ENCODE measurements around the gene MCAM. TPM values are rescaled to one million over a fixed set of nuclear protein-coding genes. Genes with fewer than 3 reads are reported as not detected.

Gene MCAM, protein sequence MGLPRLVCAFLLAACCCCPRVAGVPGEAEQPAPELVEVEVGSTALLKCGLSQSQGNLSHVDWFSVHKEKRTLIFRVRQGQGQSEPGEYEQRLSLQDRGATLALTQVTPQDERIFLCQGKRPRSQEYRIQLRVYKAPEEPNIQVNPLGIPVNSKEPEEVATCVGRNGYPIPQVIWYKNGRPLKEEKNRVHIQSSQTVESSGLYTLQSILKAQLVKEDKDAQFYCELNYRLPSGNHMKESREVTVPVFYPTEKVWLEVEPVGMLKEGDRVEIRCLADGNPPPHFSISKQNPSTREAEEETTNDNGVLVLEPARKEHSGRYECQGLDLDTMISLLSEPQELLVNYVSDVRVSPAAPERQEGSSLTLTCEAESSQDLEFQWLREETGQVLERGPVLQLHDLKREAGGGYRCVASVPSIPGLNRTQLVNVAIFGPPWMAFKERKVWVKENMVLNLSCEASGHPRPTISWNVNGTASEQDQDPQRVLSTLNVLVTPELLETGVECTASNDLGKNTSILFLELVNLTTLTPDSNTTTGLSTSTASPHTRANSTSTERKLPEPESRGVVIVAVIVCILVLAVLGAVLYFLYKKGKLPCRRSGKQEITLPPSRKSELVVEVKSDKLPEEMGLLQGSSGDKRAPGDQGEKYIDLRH
- total RNA-seq (2014; rRNA removed; shearing (Covaris generic)): 180 and 215 TPM in 2 replicates

DNA sequence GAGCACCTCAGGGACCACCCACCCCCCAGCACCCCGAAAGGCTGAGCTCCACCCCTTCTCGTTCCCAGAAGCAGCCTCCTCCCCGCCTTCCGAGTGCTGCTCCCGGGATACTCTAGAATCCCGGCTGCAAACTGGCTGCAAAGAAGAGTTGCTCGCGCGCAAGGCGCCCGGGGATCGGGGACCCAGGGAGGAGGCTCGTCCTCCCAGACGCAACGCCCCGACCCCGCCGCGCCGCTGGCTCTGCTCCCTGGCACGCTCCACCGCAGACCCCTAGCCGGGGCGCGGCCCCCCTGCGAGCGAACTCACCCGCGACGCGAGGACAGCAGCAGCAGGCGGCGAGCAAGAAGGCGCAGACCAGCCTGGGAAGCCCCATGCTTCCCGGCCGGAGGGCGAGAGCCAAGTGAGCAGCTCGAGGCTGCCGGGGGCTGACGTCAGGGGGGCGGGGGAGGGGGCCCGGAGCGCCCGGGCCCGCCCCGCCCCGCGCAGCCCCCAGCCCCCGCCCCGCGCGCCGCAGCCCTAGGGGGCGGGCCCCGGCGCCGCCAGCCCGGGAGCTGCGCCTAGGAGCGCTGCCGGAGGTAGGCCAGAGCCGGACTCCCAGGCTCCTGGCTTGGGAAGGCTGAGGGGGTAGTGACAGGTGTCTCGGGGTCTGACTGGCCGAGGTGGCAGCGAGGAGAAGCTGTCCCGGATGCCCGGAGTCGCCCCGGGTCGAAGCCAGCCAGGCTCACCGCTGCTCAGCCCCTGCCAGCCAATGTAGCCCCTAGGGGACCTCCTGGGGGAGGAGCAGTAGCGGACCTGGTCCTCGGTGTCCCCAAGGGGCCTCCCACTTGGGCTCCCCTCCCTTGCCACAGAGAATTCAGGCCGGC is at the start of gene MCAM:
Gene MCAM (minus strand): TSS at position 402 of the 863 bp plus-strand sequence. CDS start 29 bp downstream, at position 373.
- peak; percentile 57 for DNase-seq (ENCODE audit: low read depth)

GRCh38 chr11:119365071-119365591 is 48.2 kb upstream of the MCAM start:
- DNase-seq (ENCODE audit: low read depth): no peak

DNA sequence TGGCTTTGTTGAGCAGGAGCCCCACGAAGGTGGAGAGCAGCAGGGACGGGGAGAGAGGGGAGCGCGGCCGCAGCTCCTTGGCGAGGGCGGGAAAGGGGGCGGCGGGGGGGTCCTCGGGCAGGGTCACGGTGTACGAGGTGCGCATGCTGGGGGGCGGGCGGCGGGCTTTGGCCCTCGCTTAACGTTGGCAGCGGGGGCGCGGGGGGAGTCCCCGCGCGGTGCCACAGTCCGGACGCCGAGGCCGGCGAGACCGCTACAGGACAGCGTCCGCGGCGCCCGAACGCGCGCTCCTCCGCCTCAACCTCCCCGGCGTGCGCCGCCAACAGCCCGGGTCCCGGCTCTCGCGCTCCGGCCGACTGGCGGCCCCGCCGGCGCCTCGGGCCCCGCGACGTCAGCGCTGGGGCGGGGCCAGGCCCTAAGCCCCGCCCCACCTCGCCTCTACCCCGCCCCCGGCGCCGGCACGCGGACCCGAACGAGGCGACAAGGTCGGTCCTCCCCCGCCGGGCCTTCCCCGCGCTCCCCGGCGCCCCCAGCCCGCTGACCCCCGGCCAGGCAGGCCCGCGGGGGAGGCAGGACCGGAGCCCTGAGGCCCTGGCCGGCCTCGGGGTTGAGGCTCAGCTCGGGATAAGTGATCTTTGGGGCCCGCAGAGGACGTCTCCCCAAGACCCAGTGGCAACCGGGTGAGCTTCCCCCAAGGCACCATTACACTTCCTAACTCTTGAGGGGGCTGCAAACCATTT is 47.1 kb upstream of the MCAM start:
- DNase-seq (ENCODE audit: low read depth): peak; percentile 64

DNA sequence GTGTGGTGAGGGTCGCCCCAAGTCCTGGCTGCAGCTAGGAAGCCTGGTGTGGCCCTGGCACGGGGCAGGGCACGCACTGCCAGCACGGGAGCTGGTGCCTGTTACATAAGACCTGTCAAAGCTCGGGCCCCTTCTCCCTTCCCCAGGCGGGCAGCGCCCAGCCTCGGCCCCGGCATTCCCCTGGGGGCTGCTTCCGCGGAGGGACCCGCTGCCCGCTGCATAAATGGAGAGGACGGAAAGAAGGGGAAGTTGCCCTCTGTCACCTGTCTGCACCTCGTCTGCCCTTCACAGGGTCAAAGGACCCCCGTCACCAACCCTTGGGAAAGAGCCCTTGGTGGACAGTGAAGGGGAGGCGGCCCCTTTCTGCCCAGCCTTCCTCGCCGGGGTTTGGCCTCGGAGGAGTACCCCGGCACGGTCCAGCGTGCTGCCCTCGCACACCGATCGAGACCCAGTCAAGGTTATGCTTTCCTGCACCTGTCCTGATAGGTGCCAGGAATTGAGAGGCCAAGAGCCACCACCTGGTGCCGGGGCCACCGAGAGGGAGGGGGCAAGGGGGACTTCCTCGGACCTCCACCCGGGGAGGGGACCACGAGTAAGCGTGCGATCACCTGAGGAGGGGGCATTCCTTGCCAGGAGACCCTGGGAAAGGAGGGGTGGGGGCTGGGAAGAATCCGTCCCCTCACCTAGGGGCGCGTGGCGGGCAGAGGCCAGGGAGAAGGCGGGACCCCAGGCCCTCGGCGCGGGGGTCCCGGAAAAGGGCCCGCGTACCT is 46.3 kb upstream of the MCAM start:
- no peak for DNase-seq (ENCODE audit: low read depth)

DNA sequence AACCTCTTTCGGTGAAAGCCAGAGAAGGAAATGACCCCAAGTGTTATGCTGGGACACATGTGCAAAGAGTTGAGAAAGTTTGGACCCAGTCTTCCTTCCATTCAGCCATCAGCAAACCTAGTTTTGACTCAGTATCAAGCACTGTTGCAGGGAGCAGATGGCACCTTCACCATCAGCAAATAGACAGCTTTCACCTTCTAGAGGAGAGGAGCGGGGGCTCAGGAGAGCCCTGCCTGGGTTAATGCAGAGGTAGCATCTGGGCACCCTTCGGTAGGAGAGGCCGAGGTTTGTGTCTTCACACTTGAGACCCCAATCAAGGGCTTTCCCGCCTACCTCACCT is 45.8 kb upstream of the MCAM start:
- DNase-seq (ENCODE audit: low read depth): no peak

GRCh38 chr11:119361941-119362725 is 45.2 kb upstream of the MCAM start:
- DNase-seq (ENCODE audit: low read depth): no peak

DNA sequence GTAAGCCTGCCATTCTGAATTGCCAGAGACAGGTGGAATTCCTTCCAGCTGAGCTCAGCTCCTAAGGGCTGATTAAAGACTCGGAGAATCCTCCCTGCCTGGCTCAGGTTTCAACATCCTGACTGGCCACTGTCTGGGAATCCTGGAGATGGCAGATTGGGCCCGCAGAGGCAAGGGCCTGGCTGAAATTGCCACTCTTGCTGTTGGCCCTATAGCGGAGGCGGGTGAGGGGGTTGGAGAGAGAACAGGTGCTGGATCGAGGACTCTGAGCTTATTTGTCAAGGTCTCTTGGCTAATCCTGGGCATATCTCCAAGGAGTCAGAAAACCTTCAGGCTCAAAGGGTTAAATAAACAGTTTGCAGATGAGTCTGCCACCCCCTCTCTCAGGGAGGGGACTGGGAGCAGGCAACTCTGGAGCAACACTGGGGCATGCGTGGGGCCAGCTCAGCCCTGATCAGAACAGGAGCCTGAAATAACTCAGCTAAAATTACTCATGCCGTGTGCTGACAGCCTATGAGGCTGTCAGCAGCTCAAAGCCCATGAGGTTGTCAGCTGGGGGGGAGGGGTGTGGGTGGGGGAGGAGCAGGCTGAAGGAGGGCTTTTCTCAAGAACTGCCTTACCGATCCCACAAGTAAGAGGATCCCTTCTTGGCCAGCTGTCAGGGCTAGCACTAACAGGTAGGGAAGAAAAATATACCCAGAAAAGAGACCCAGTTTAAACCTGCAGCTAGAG is 44.3 kb upstream of the MCAM start:
- DNase-seq (ENCODE audit: low read depth): peak; percentile 82

DNA sequence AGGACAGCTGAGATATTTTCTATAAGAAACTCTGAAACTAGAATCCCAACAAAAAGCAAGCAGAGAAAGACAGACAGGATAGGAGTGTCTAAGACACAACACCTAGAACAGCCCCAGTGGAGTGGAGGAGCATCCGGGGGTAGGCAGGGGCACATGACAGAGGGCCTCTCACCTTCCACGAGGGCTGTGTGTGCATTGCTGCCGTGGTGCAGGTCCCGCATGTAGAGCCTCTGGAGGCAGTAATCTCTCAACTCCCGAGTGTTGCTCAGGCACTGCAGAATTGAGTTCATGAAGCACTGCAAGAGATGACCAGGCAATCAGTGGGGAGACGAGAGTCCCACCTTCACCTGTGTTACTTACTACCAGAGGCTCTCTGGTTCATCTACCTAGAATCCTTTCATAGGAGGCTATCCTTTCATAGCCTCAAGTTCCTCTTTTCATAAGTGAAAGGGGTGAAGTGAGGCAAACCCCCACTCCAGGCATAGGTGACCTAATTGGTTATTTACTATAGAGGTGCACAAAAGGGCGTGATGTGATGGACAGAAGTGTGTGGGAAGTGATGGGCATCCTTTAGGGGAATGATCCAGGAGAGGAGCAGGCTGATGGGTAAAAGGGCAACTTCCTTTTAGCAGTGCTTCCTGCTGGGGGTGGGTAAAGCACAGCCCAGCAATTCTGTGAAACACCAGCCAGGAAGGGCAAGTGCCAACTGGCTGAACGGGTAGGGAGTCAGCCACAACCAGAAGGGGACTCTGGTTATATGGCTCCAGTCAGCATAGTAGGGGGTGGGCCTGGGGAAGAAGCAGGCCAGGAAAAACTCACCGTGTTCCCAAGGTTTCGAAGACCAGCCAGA is 42.7 kb upstream of the MCAM start:
- no peak for DNase-seq (ENCODE audit: low read depth)

GRCh38 chr11:119357074-119357473 is 40.1 kb upstream of the MCAM start:
- DNase-seq (ENCODE audit: low read depth): no peak

DNA sequence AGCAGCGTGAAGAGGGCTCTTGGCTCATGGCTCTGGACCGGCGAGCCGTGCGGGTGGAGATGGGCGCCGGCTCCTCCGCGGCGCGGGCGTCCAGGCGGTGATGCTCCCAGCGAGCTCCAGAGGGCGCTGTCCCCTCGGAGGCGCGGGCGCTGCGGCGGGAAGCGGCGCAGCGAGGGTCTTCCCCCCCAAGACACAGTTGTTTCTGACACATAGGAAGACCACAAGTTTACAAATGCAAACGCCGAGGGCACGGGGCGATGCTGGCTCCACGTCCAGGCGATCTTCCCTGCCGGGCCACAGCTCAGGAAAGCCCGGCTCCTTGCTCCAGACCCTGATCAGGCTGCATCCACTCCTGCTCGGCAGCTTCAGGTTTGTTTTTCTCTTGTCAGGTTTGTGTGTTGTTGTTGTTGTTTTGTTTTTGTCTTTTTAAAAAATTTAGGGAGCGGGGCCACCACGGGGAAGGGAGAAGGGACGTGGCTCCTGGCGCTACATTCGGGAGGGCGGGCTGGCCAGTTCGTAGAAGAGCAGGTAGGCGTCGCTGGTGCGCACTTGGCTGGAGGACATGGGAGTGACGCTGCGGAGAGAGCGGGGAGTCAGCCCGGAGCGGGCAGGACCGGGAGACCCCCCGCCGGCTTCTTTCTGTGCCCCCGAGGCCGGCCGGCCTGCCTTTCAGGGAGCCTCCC is 39.6 kb upstream of the MCAM start:
- DNase-seq (ENCODE audit: low read depth): peak; percentile 87

GRCh38 chr11:119355091-119355843 is 38.3 kb upstream of the MCAM start:
- DNase-seq (ENCODE audit: low read depth): no peak

DNA sequence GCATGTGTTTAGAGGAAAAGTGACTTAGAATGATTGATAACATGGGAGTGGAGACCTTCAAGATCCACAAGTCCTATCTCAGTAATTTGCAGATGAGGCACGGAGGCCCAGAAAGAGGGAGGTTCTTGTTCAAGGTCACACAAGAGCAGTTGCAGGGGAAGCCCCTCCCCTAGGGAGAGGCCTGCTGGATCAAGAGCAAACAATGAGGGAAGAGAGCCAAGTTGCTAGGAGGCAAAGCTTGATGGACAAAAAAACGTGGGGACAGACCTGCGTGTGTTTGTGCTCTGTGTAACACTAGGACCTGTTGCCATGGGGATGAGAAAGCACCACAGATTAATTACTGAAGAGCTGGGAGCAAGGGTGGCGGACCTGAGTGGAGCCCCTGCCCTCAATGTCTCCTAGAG is 35.9 kb upstream of the MCAM start:
- no peak for DNase-seq (ENCODE audit: low read depth)

- no peak for DNase-seq (ENCODE audit: low read depth)
Measured at GRCh38 chr11:119351232-119351631, 34.3 kb upstream of the MCAM start.

DNA sequence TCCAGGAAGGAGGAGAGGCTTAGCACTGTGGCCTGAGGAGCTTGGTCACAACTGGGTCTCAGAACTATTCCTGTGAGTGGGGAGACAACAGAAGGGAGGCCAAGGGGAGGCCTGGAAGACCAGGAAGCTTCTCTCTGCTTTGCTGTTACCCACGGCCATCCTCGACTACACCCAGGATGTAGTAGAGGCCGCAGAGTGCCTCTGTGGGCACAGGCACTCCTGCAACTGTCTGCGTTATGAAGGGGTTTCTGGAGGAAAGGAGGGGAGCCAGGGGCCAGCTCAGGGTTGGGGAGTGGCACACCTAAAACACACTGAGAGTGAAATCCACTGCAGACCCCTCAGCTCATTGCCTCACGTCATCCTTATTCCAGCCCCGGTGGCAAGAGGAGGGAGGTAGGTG is 33.4 kb upstream of the MCAM start:
- DNase-seq (ENCODE audit: low read depth): no peak

- no peak for DNase-seq (ENCODE audit: low read depth)
Measured at GRCh38 chr11:119347940-119348605, 31.1 kb upstream of the MCAM start.

DNA sequence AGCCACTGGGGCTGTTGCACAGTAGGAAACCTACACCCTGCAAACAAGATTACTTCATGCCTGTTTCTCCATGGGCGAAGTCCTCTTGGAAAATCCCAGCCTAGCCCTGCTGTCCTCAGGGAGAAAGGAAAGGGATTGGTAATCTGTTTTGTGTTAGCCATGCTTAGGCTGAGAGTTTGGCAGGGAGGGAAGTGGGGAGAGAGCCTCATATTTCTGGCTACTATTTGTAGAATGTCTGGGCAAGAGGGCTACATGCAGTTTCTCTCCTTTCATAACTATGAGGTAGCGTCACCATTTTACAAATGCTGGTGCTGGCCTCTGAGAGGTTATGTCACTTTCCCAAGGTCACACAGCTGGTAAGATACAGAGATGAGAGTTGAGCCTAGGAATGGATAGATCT is 30.3 kb upstream of the MCAM start:
- no peak for DNase-seq (ENCODE audit: low read depth)
